H9 (cell line): ENCODE results near the gene TCOF1. TPM values are rescaled to one million over a fixed set of nuclear protein-coding genes. Genes with fewer than 3 reads are reported as not detected.

Source experiments
- DNase-seq: peaks from one replicate; pipeline ENCODE4 v3.0.0-alpha.2; 2017
- H2AFZ ChIP-seq: one replicate; pipeline ENCODE4 v1.6.1; 2013; ENCODE audit warnings: mild to moderate bottlenecking, low read length, control low read depth, moderate library complexity
- H2AK5ac ChIP-seq: 2 replicates; pipeline ENCODE4 v1.6.1; 2013; ENCODE audit warnings: low read length, control low read depth, mixed read lengths; ENCODE audit not compliant: insufficient read length
- H2BK120ac ChIP-seq: one replicate; pipeline ENCODE4 v1.6.1; 2013; ENCODE audit warnings: low read depth, mild to moderate bottlenecking, low read length, control low read depth, inconsistent platforms; ENCODE audit not compliant: poor library complexity, severe bottlenecking
- H2BK12ac ChIP-seq: 2 replicates; pipeline ENCODE4 v1.6.1; 2013; ENCODE audit warnings: low read length, control low read depth, mixed read lengths, low read depth; ENCODE audit not compliant: insufficient read length
- H2BK15ac ChIP-seq: 2 replicates; pipeline ENCODE4 v1.6.1; 2013; ENCODE audit warnings: low read depth, low read length, control low read depth
- H2BK20ac ChIP-seq: one replicate; pipeline ENCODE4 v1.6.1; 2013; ENCODE audit warnings: low read depth, mild to moderate bottlenecking, low read length, control low read depth, inconsistent platforms; ENCODE audit not compliant: poor library complexity, severe bottlenecking
- H2BK5ac ChIP-seq: 2 replicates; pipeline ENCODE4 v1.6.1; 2013; ENCODE audit warnings: low read length, control low read depth, mixed read lengths; ENCODE audit not compliant: insufficient read length
- H3K14ac ChIP-seq: 2 replicates; pipeline ENCODE4 v1.6.1; 2013; ENCODE audit warnings: low read length, control low read depth; ENCODE audit not compliant: insufficient read depth
- H3K18ac ChIP-seq: 2 replicates; pipeline ENCODE4 v1.6.1; 2013; ENCODE audit warnings: low read depth, mild to moderate bottlenecking, mixed read lengths, low read length, control low read depth; ENCODE audit not compliant: insufficient read length
- H3K23ac ChIP-seq: 2 replicates; pipeline ENCODE4 v1.6.1; 2013; ENCODE audit warnings: low read length, control low read depth, mixed read lengths, low read depth; ENCODE audit not compliant: insufficient read length
- H3K23me2 ChIP-seq: 2 replicates; pipeline ENCODE4 v1.6.1; 2013; ENCODE audit warnings: low read depth, mild to moderate bottlenecking, mixed read lengths, low read length, control low read depth; ENCODE audit not compliant: insufficient read length, poor library complexity, severe bottlenecking
- H3K27ac ChIP-seq: 2 replicates; pipeline ENCODE4 v1.5.1; 2013; ENCODE audit warnings: low read length, control low read depth, mixed read lengths, low read depth; ENCODE audit not compliant: insufficient read length
- H3K27me3 ChIP-seq: 2 replicates; pipeline ENCODE4 v1.6.1; 2013; ENCODE audit warnings: low read length, control low read depth, inconsistent platforms; ENCODE audit not compliant: insufficient read depth
- H3K4ac ChIP-seq: 2 replicates; pipeline ENCODE4 v1.6.1; 2013; ENCODE audit warnings: low read depth, mild to moderate bottlenecking, control low read depth, inconsistent platforms, low read length, moderate library complexity
- H3K4me1 ChIP-seq: 2 replicates; pipeline ENCODE4 v1.6.1; 2013; ENCODE audit warnings: low read length, control low read depth, inconsistent platforms; ENCODE audit not compliant: insufficient read depth
- H3K4me2 ChIP-seq: 2 replicates; pipeline ENCODE4 v1.6.1; 2013; ENCODE audit warnings: low read length, control low read depth, mixed read lengths; ENCODE audit not compliant: insufficient read length, insufficient read depth
- H3K56ac ChIP-seq: 2 replicates; pipeline ENCODE4 v1.6.1; 2013; ENCODE audit warnings: low read depth, mild to moderate bottlenecking, mixed read lengths, low read length, control low read depth; ENCODE audit not compliant: insufficient read length
- H3K79me1 ChIP-seq: 2 replicates; pipeline ENCODE4 v1.6.1; 2013; ENCODE audit warnings: low read depth, mild to moderate bottlenecking, moderate library complexity, low read length, control low read depth, inconsistent platforms; ENCODE audit not compliant: insufficient read depth, poor library complexity, severe bottlenecking
- H3K79me2 ChIP-seq: 2 replicates; pipeline ENCODE4 v1.6.1; 2013; ENCODE audit warnings: low read length, control low read depth, inconsistent platforms; ENCODE audit not compliant: insufficient read depth
- H3K9ac ChIP-seq: 2 replicates; pipeline ENCODE4 v1.6.1; 2013; ENCODE audit warnings: low read length, control low read depth, mixed read lengths; ENCODE audit not compliant: insufficient read length; ENCODE audit errors: extremely low read depth
- H3K9me3 ChIP-seq: one replicate; pipeline ENCODE4 v1.6.1; 2013; ENCODE audit warnings: low read depth, low read length, inconsistent platforms; ENCODE audit not compliant: control insufficient read depth
- H3T11ph ChIP-seq: one replicate; pipeline ENCODE4 v1.6.1; 2013; ENCODE audit warnings: mild to moderate bottlenecking, low read length, control low read depth, inconsistent platforms
- H4K20me1 ChIP-seq: one replicate; pipeline ENCODE4 v1.6.1; 2013; ENCODE audit not compliant: control insufficient read depth, insufficient read length, insufficient read depth
- H4K5ac ChIP-seq: 2 replicates; pipeline ENCODE4 v1.6.1; 2013; ENCODE audit warnings: low read depth, mild to moderate bottlenecking, mixed read lengths, low read length, control low read depth; ENCODE audit not compliant: insufficient read length
- H4K8ac ChIP-seq: replicated peaks from 2 replicates; pipeline ENCODE4 v1.6.1; 2013; ENCODE audit warnings: low read length, control low read depth, mixed read lengths, low read depth; ENCODE audit not compliant: insufficient read length
- H4K91ac ChIP-seq: 2 replicates; pipeline ENCODE4 v1.6.1; 2013; ENCODE audit warnings: low read depth, mild to moderate bottlenecking, moderate library complexity, mixed read lengths, low read length, control low read depth; ENCODE audit not compliant: insufficient read length
- H3K27ac Mint-ChIP-seq, 3 experiments: 2 replicates in 2 of 3; 3 replicates in 1 of 3; pipeline ENCODE4 v1.8.0; 2020 to 2021; ENCODE audit warnings: mixed read lengths in 3 of 3, mild to moderate bottlenecking in 1 of 3, moderate library complexity in 1 of 3
- H3K27me3 Mint-ChIP-seq: 2 replicates; pipeline ENCODE4 v1.8.0; 2021; ENCODE audit warnings: low read depth, mild to moderate bottlenecking, moderate library complexity, mixed read lengths
- H3K36me3 Mint-ChIP-seq, 3 experiments: 2 replicates in 2 of 3; 3 replicates in 1 of 3; pipeline ENCODE4 v1.8.0; 2020 to 2021; ENCODE audit warnings: low read depth in 3 of 3, mixed read lengths in 3 of 3; ENCODE audit not compliant: insufficient read depth in 1 of 3
- H3K4me1 Mint-ChIP-seq, 2 experiments: 2 replicates each; pipeline ENCODE4 v1.8.0; 2020; ENCODE audit warnings: mixed read lengths in 2 of 2
- H3K4me3 Mint-ChIP-seq, 2 experiments: 2 replicates in 1 of 2; 3 replicates in 1 of 2; pipeline ENCODE4 v1.8.0; 2020 to 2021; ENCODE audit warnings: mild to moderate bottlenecking in 2 of 2, mixed read lengths in 2 of 2, moderate library complexity in 1 of 2
- H3K9me3 Mint-ChIP-seq, 2 experiments: 2 replicates in 1 of 2; 3 replicates in 1 of 2; pipeline ENCODE4 v1.8.0; 2020; ENCODE audit warnings: mild to moderate bottlenecking in 2 of 2, mixed read lengths in 2 of 2, moderate library complexity in 1 of 2
- CTCF ChIP-seq: fragments of 200-600 bp; sonication (generic); conservative IDR thresholded peaks from 3 replicates; pipeline ENCODE4 v1.8.0; 2021; ENCODE audit warnings: antibody characterized with exemption, mild to moderate bottlenecking
- WGBS: extraction: QIAGEN DNeasy Blood & Tissue Kit; methylation state at CpG from one replicate; pipeline ENCODE4 v1.1.7; 2013; ENCODE audit warnings: missing lambda C conversion rate, low lambda C conversion rate, mixed read lengths; ENCODE audit not compliant: insufficient read length; ENCODE audit errors: extremely low coverage; 5-methylcytosine and 5-hydroxymethylcytosine counted together
- total RNA-seq: library from RNA; stranded (reverse); gene quantifications from 2 replicates; pipeline ENCODE4 v1.2.1, GENCODE V29; 2021

Gene TCOF1
- total RNA-seq, 1 experiment from 2014 or later = 128 TPM

DNA sequence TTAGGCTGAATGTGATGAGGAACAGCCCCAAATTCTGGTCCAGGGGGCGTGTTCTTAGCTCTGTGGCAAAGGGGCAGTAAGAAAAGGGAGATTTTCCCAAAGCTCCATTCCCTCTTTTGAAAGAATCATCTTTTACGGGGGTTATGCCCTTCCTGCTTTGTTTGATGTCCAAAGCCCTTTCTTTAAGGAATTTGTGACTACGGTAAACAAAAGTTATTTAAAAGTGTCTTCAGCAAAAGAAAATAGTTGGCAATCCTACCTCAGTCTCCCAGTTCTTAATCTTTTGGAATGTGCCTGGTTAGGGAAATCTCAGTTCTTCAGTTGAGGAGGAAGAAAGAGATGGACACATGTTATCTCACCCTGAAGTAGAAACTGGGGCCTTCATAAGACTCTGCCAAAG is 30.4 kb upstream of the TCOF1 start:
- H3K27ac Mint-ChIP-seq = no peak overlapping the region
- Histone ChIP-seq H3K27me3 (no peaks in the 10 kb centered on the region), H3K9ac (no peak overlapping the region), H3K27ac (no peak overlapping the region), H3K4me2 (no peak overlapping the region), H2AFZ (no peak overlapping the region), H2BK12ac (no peak overlapping the region), H2BK5ac (no peak overlapping the region), H3T11ph (no peak overlapping the region), H3K14ac (no peak overlapping the region), H3K23me2 (no peaks in the 10 kb centered on the region), H2BK120ac (no peak overlapping the region), H3K4ac (no peak overlapping the region), H3K79me2 (no peaks in the 10 kb centered on the region), H4K91ac (no peak overlapping the region), H4K8ac (no peak overlapping the region), H3K9me3 (no peaks in the 10 kb centered on the region), H2BK20ac (no peak overlapping the region), H3K23ac (no peak overlapping the region), H3K4me1 (no peaks in the 10 kb centered on the region), H2AK5ac (no peak overlapping the region), H3K56ac (no peak overlapping the region), H3K79me1 (no peaks in the 10 kb centered on the region), H3K18ac (no peak overlapping the region), H2BK15ac (no peak overlapping the region), H4K5ac (no peak overlapping the region), H4K20me1 (no peaks in the 10 kb centered on the region)
- no peaks in the 10 kb centered on the region; the same call in 1 of the 2 replicates for H3K27me3 Mint-ChIP-seq
- no CpG with 5 or more reads among the region's 3 CpGs for WGBS
- H3K4me1 Mint-ChIP-seq = peaks cover 0 to 4% of the 10 kb centered on the region in 2 experiments; a peak in 1 of 4 replicates
- H3K9me3 Mint-ChIP-seq = no peaks in the 10 kb centered on the region
- no peak overlapping the region for H3K4me3 Mint-ChIP-seq
- H3K36me3 Mint-ChIP-seq = no peaks in the 10 kb centered on the region
- TF ChIP-seq CTCF = no peak
- DNase-seq = no peak
